GM18502 (cell line): ENCODE data around the gene NPB.

Experiments
- ATAC-seq: cut with Tn5 transposase; IDR thresholded peaks from one replicate; pipeline ENCODE4 v1.9.1; 2021; ENCODE audit warnings: mild to moderate bottlenecking; ENCODE audit not compliant: unreplicated experiment, poor library complexity

NPB gene

GRCh38 chr17:81934098-81934757 is 32.2 kb downstream of the NPB start:
- no peak for ATAC-seq

GRCh38 chr17:81934850-81935708 is 33.0 kb downstream of the NPB start:
- ATAC-seq, result no peak

GRCh38 chr17:81935709-81936084 is 33.7 kb downstream of the NPB start:
- ATAC-seq, result no peak

- no peak for ATAC-seq
Observed at GRCh38 chr17:81939218-81939617, 37.2 kb downstream of the NPB start.

GRCh38 chr17:81939881-81940385 is 37.9 kb downstream of the NPB start:
- no peak for ATAC-seq

GRCh38 chr17:81940538-81941483 is 38.8 kb downstream of the NPB start:
- ATAC-seq, result no peak

- no peak for ATAC-seq
Observed at GRCh38 chr17:81941484-81942166, 39.6 kb downstream of the NPB start.

- no peak for ATAC-seq
Observed at GRCh38 chr17:81942167-81942553, 40.1 kb downstream of the NPB start.

GRCh38 chr17:81944858-81945257 is 42.8 kb downstream of the NPB start:
- ATAC-seq, result no peak

GRCh38 chr17:81947189-81947588 is 45.2 kb downstream of the NPB start, which contains the start of gene MYADML2:
TSS of gene MYADML2 (minus strand) at chr17:81947233. CDS start at chr17:81941741, 5,492 bp downstream.
- no peak for ATAC-seq

GRCh38 chr17:81948635-81949378 is 46.8 kb downstream of the NPB start:
- ATAC-seq, result no peak

GRCh38 chr17:81950501-81950900 is 48.5 kb downstream of the NPB start:
- no peak for ATAC-seq

- ATAC-seq, result no peak
Observed at GRCh38 chr17:81951785-81952684, 50.0 kb downstream of the NPB start.
